Esophagus (tissue), 2 donors: ENCODE data around the gene ZNF846. TPM values are rescaled to one million over a fixed set of nuclear protein-coding genes. Genes with fewer than 3 reads are reported as not detected.
A peak's percentile ranks its signal among the peaks of the same experiment; 100 is the strongest.

Source experiments
- H3K27ac ChIP-seq, 2 donors: one replicate each; pipeline ENCODE4 v1.5.1; 2013; ENCODE audit warnings: low read depth in 2 of 2, mild to moderate bottlenecking in 2 of 2, inconsistent platforms in 1 of 2, low read length in 1 of 2, moderate library complexity in 1 of 2
- H3K27me3 ChIP-seq, 2 donors: one replicate each; pipeline ENCODE4 v1.6.1; 2013; ENCODE audit warnings: low read length in 2 of 2, control low read depth in 1 of 2, mild to moderate bottlenecking in 1 of 2; ENCODE audit not compliant: insufficient read depth in 2 of 2, control insufficient read depth in 1 of 2
- H3K36me3 ChIP-seq, 2 donors: one replicate each; pipeline ENCODE4 v1.6.1; 2013; ENCODE audit warnings: low read length in 1 of 2; ENCODE audit not compliant: control insufficient read depth in 2 of 2, insufficient read depth in 2 of 2
- H3K4me1 ChIP-seq, 2 donors: one replicate each; pipeline ENCODE4 v1.6.1; 2013; ENCODE audit warnings: low read length in 1 of 2; ENCODE audit not compliant: control insufficient read depth in 2 of 2, insufficient read depth in 2 of 2
- H3K4me3 ChIP-seq, 2 donors: one replicate each; pipeline ENCODE4 v1.5.1; 2013; ENCODE audit warnings: low read length in 2 of 2, mild to moderate bottlenecking in 2 of 2, low read depth in 1 of 2, moderate library complexity in 1 of 2
- H3K9me3 ChIP-seq, 2 donors: one replicate each; pipeline ENCODE4 v1.6.1; 2013; ENCODE audit warnings: mild to moderate bottlenecking in 2 of 2, low read depth in 1 of 2, low read length in 1 of 2, moderate library complexity in 1 of 2; ENCODE audit not compliant: control insufficient read depth in 2 of 2, insufficient read depth in 1 of 2
- WGBS, 2 donors: extraction: QIAGEN DNeasy Blood & Tissue Kit; methylation state at CpG; one replicate each; pipeline ENCODE4 v1.1.7; 2013; 5-methylcytosine and 5-hydroxymethylcytosine counted together
- polyA plus RNA-seq, 2 donors: library from polyadenylated mRNA; stranded (reverse); fragments of 200-250 nt; gene quantifications; one replicate each; pipeline ENCODE4 v1.2.3, GENCODE V29; 2013
- donor health status: healthy with polysubstance abuse.
- donor health status: Bipolar disorder and iron deficiency.

The ZNF846 gene
- 10 to 100 TPM in 1 of 2 donors, 1 to 10 TPM in 1; 8.4 to 17.5 TPM for polyA plus RNA-seq

DNA sequence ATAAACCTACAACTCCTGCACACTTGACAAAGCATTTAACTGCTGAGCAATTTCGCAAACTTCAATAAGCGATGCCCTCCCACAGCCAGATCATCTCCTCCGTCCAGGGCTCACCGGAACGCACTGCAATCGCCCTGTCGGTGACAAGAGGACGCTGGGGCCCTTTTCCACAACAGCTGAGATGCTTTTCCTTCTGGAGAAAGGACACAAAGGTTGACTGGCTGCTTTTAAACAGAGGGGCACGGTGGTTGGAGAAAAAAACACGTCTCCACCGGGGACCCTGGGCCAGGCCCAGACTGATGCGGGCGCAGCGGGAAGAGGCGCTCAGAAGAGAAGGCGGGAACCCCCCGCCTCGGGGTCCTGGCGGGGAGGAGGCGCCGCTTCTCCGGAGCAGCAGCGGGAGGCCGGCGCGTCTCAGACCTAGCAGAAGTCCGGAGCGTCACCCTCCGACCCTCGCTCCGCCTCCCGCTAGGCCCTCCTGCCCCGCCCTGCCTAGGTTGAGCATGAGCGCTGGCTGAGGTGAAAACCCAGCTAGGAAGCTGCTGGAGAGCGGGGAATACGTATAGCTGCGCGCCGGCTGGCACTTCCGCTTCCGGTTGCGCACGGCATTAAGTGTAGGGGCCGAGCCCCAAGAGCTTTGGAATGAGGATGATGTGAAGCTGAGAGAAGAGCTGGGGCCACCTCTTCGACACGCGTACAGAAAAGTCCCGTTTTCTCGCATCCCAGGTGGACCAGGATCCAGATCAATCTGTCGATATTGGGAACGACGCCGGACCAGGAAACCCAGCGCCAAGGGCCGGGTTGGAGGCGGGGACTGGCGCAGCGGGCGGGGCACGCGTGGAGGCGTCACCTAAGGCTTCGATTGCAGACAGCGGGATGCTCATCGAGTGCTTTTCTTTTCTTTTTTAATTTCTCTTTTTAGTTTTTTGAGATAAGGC lies at the start of gene ZNF846:
ZNF846 (minus strand) TSS at position 564 of the 938 bp plus-strand sequence. CDS start 3,788 bp downstream, outside the sequence.
- Histone ChIP-seq H3K27me3 (no peaks in the 10 kb centered on the region), H3K4me3 (peak within 1 kb of the TSS; percentile 55 to 86), H3K27ac (peak within 1 kb of the TSS; percentile 97 to 99), H3K9me3 (no peaks in the 10 kb centered on the region), H3K4me1 (no peaks in the 10 kb centered on the region), H3K36me3 (peaks cover 2 to 3% of the 10 kb centered on the region in 2 donors)
- 0 to 1% methylated on average over 62 to 65 of the region's 65 CpGs for WGBS, 2 donors

DNA sequence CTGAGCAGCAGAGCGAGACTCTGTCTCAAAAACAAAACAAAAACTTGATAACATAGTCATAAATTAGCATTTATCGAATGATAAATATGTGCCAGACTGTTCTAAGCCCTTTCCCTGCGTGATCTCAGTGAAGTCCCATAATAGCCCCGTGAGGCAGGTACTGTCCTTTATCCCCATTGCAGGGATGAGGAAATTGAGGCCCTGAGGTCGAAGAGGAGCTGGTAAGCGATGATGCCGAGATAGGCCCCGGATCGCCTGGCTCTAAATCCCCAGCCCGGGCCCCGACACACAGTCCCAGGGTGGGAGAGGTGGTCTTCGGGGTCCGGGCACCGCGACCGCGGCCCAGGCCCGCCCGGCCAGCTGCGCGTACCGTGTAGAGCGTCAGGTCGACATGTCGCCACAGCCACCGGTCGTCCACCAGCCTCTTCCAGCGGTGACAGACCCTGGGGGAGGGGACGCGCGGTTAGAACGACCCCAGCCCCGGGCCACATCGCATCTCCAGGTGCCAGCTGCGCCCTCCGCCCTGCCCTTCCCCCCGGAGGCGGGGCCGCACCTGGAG lies 49.7 kb upstream of the ZNF846 start:
- no peaks in the 10 kb centered on the region for H3K9me3 ChIP-seq
- H3K4me3 ChIP-seq: peak overlapping the region; percentile 81 to 87
- H3K27ac ChIP-seq: peak overlapping the region; percentile 84 to 99
- no peaks in the 10 kb centered on the region for H3K27me3 ChIP-seq
- peaks cover 0 to 3% of the 10 kb centered on the region in 2 donors for H3K4me1 ChIP-seq
- 4% methylated on average over 39 of the region's 39 CpGs for WGBS, 2 donors
- H3K36me3 ChIP-seq: no peaks in the 10 kb centered on the region

DNA sequence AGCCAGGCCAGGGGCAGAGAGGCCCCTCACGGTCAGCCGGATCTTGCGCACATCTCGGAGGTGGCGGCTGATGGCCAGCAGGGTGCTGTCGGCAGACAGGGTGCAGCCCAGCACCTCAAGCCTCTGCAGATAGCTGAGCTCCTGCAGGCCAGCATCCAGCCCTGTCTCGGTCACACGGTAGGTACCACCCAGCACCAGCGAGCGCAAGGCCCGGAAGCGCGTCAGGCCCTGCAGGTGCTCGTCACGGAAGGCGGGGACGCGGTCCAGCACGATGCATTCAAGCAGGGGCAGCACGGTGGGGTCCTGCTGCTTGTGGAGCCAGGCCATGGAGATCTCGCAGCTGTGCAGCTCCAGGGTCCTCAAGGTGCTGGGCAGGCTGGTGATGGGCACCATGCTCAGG lies 42.6 kb upstream of the ZNF846 start:
- WGBS, 2 donors: 97 to 98% methylated on average over 19 to 21 of the region's 21 CpGs
- no peak overlapping the region for H3K27ac ChIP-seq
- no peaks in the 10 kb centered on the region for H3K4me1 ChIP-seq
- H3K4me3 ChIP-seq: no peak overlapping the region
- no peaks in the 10 kb centered on the region for H3K9me3 ChIP-seq
- H3K36me3 ChIP-seq: peaks cover 25 to 27% of the 10 kb centered on the region in 2 donors
- H3K27me3 ChIP-seq: no peaks in the 10 kb centered on the region

DNA sequence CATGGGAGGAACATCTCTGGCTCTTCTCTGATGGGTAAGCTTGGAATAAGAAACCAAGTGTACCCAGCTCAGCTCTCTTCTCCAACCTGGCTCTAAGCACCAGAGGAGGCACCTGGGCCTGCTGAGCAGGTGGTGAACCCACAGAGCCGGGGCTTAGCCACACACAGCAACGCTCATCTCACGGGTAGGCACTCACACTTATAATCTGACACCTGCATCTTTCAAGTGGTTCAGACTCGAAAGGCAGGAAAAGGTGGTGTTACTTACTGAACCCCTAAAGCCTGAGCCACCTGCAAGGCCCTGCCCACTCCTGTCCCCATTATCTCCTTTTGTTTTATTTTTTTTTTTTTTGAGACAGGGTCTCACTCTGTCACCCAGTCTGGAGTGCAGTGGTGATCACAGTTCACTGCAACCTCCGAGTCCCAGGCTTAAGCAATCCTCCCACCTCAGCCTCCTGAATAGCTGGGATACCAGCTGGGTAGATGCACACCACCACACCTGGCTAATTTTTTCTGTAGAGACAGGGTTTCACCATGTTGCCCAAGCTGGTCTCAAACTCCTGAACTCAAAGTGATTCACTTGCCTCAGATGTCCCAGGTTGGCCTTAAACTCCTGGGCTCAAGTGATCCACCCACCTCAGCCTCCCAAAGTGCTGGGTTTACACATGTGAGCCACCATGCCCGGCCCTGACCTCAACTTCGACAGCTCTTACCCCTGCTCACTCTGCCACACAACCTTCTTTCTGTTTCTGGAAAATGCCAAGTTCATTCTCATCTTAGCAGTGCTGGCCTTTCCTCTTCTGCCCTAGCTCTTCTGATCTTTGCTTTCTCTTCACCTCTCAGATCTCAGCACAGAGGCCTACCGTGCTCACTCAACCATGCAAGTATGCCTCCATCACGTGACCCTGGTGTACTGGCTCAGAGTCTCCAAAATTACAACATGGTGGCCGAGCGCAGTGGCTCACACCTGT lies 40.6 kb upstream of the ZNF846 start:
- no peaks in the 10 kb centered on the region for H3K9me3 ChIP-seq
- H3K27ac ChIP-seq: no peak overlapping the region
- no peaks in the 10 kb centered on the region for H3K4me1 ChIP-seq
- H3K27me3 ChIP-seq: no peaks in the 10 kb centered on the region
- H3K36me3 ChIP-seq: peaks cover 27% of the 10 kb centered on the region in 2 donors
- H3K4me3 ChIP-seq: no peak overlapping the region
- 86 to 88% methylated on average over 11 of the region's 11 CpGs for WGBS, 2 donors

DNA sequence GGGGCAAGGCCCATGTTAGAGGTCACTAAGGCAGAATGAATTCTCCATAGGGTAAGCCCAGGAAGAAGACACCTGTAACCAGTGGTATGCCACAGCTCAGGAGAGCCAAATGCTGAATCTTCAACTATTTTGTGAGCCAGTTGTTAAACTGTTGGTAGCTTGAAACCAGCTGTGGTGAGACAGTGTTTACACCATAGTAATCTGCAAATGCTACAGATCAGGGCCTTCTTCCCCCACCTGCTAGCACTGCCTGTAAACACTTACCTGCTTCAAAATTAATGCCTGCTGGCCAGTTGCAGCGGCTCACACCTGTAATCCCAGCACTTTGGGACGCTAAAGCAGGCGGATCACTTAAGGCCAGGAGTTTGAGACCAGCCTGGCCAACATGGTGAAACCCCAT lies 38.3 kb upstream of the ZNF846 start:
- H3K27me3 ChIP-seq: no peaks in the 10 kb centered on the region
- peaks cover 26 to 27% of the 10 kb centered on the region in 2 donors for H3K36me3 ChIP-seq
- no peaks in the 10 kb centered on the region for H3K4me1 ChIP-seq
- no peaks in the 10 kb centered on the region for H3K9me3 ChIP-seq
- 91% methylated on average over 3 of the region's 3 CpGs for WGBS, 2 donors
- no peak overlapping the region for H3K4me3 ChIP-seq
- H3K27ac ChIP-seq: no peak overlapping the region

DNA sequence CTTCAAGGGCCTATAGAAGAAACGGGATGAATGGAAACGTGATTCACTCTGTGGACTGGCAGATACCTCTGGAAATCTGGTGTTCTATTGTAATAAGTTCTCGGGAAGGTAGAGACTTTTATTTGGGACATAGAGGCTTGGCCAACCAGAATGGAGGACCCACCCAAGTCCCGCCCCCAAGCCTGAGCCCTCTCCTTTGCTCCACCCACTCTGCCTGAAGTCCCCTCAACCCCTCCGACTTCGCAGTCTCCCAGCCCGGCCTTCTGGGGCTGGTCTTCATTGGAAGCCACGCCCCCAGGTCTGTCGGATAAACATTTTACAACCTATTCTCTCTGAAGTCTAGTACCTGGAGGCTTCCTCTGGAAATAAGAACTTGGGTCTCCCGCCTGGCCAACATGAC lies 33.4 kb upstream of the ZNF846 start:
- WGBS, 2 donors: 89 to 95% methylated on average over 10 of the region's 10 CpGs
- Histone ChIP-seq H3K36me3 (peaks cover 0 to 3% of the 10 kb centered on the region in 2 donors), H3K4me3 (no peak overlapping the region), H3K9me3 (no peaks in the 10 kb centered on the region), H3K4me1 (no peaks in the 10 kb centered on the region), H3K27me3 (no peaks in the 10 kb centered on the region), H3K27ac (no peak overlapping the region)

DNA sequence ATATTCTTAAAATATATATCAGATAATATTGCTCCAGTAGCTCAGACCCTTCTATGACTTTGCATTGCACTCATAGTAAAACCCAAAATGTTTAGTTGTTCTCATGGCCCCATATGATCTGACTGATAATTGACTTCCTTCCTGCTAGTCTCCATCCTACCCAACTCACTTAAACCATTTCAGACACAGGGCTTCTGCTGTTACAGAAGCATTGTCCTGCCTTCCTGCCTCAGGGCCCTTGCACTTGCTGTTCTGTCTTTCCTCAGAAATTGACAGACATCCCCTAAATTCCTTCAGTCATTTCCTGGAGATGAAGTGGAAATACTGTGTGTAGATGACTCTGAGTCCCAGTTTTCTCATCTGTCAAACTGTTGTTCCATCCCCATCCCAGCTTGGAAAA lies 30.6 kb upstream of the ZNF846 start:
- H3K27ac ChIP-seq: peak overlapping the region in 1 of 2 donors; percentile 20
- H3K4me1 ChIP-seq: no peaks in the 10 kb centered on the region
- no peaks in the 10 kb centered on the region for H3K9me3 ChIP-seq
- no peak overlapping the region for H3K4me3 ChIP-seq
- no peaks in the 10 kb centered on the region for H3K27me3 ChIP-seq
- H3K36me3 ChIP-seq: no peaks in the 10 kb centered on the region

DNA sequence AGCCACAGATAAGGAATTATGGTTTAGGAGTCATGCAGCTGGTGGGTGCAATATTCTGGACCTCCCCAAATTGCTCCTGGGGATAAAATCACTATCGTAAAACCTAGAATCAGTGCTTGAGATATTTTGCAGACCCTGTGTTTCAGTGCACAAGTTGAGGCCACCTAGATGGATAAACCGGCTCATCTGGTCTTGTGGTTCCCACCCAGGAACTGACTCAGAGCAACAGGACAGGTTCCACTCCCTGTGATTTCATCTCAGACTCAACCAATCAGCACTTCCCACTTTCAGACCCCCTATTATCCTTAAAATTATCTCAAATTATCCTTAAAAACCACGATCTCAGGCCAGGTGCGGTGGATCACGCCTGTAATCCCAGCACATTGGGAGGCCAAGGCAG lies 29.3 kb upstream of the ZNF846 start:
- Histone ChIP-seq H3K36me3 (no peaks in the 10 kb centered on the region), H3K27ac (peak overlapping the region; percentile 58 to 73), H3K4me3 (no peak overlapping the region), H3K27me3 (no peaks in the 10 kb centered on the region), H3K4me1 (no peaks in the 10 kb centered on the region), H3K9me3 (no peaks in the 10 kb centered on the region)
- WGBS, 2 donors: 70 to 72% methylated on average over 5 of the region's 5 CpGs

DNA sequence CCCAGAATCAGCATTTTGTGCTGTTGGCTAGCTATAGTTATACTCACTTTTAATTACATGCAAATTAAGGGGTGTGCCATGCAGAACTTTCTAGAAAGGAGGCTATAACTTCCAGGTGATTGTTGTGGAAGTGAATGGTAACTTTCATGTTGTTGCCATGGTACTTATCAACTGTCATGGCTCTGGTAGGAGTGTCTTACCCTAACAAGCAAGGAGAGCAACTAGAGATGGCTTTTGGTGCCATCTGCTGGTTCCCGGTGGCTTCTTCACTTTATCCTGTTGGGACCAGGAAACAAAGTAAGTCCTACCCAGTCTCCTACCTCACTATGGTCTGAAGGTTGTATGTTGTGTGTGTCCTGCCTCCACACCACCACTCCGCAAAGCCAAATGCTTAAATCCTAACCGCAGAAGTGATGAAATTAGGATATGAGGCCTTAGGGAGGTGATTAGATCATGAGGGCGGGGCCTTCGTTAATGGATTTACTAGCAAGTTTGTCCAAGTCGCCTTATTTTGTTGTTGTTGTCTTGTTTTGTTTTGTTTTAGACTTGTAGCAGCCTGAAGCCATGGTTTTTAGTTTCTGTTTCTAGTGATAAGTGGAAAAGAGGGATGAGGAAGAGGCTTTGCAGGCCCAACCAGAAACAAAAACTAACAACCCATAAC lies 27.7 kb upstream of the ZNF846 start:
- Histone ChIP-seq H3K27ac (peak overlapping the region; percentile 51 to 73), H3K36me3 (no peaks in the 10 kb centered on the region), H3K4me3 (no peak overlapping the region), H3K9me3 (no peaks in the 10 kb centered on the region), H3K4me1 (no peaks in the 10 kb centered on the region), H3K27me3 (no peaks in the 10 kb centered on the region)
- WGBS, 2 donors: 41 to 47% methylated on average over 6 of the region's 6 CpGs
